ENCODE data around the gene KLHL21.

Gene KLHL21

DNA sequence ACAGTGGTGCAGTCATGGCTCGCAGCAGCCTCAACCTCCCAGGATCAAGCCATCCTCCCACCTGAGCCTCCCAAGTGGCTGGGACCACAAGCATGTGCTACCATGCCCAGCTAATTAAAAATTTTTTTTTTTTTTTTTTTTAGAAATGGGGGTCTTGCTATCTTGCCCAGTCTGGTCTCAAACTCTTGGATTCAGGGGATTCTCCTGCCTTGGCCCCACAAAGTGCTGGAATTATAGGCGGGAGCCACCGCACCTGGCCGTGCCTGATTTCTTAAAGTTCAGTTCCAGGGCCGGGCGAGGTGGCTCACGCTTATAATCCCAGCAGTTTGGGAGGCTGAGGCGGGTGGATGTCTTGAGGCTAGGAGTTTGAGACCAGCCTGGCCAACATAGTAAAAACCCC, 28.4 kb upstream of the KLHL21 start:
- DNase-seq (ENCODE audit: insufficient read length, low spot score) (no peak), FAIRE-seq (no peak)
- TF ChIP-seq, protein P1, sequence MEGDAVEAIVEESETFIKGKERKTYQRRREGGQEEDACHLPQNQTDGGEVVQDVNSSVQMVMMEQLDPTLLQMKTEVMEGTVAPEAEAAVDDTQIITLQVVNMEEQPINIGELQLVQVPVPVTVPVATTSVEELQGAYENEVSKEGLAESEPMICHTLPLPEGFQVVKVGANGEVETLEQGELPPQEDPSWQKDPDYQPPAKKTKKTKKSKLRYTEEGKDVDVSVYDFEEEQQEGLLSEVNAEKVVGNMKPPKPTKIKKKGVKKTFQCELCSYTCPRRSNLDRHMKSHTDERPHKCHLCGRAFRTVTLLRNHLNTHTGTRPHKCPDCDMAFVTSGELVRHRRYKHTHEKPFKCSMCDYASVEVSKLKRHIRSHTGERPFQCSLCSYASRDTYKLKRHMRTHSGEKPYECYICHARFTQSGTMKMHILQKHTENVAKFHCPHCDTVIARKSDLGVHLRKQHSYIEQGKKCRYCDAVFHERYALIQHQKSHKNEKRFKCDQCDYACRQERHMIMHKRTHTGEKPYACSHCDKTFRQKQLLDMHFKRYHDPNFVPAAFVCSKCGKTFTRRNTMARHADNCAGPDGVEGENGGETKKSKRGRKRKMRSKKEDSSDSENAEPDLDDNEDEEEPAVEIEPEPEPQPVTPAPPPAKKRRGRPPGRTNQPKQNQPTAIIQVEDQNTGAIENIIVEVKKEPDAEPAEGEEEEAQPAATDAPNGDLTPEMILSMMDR (IDR thresholded peaks at IDR 0.05; ENCODE audit: insufficient read depth, missing control alignments) = no peak

DNA sequence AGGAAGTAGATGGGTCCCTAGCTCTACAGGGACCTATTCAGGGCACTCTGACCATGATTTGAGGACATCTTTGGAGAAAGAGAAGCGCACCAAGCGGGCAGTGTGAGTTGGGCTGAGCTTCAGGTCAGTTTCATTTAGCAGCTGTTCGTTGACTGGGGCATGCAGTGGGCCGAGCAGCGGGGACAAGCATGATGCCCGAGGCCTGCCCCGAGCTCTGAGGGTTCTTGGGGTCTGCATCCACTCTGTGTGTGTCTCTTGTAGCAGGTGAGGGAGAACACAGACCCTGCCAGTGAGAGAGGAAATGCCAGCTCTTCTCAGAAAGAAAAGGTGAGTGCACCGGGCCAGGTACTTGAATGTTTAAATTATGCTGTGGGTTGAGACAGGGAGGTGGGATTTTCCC, 27.4 kb upstream of the KLHL21 start:
- FAIRE-seq (no peak), DNase-seq (ENCODE audit: insufficient read length, low spot score) (no peak)
- TF ChIP-seq, protein P1 (IDR thresholded peaks at IDR 0.05; ENCODE audit: insufficient read depth, missing control alignments) = no peak

- FAIRE-seq (no peak), DNase-seq (ENCODE audit: insufficient read length, low spot score) (no peak)
- TF ChIP-seq, protein P1 (IDR thresholded peaks at IDR 0.05; ENCODE audit: insufficient read depth, missing control alignments) = no peak
These were observed 26.4 kb upstream of the KLHL21 start for GRCh38 chr1:6628971-6629479.

DNA sequence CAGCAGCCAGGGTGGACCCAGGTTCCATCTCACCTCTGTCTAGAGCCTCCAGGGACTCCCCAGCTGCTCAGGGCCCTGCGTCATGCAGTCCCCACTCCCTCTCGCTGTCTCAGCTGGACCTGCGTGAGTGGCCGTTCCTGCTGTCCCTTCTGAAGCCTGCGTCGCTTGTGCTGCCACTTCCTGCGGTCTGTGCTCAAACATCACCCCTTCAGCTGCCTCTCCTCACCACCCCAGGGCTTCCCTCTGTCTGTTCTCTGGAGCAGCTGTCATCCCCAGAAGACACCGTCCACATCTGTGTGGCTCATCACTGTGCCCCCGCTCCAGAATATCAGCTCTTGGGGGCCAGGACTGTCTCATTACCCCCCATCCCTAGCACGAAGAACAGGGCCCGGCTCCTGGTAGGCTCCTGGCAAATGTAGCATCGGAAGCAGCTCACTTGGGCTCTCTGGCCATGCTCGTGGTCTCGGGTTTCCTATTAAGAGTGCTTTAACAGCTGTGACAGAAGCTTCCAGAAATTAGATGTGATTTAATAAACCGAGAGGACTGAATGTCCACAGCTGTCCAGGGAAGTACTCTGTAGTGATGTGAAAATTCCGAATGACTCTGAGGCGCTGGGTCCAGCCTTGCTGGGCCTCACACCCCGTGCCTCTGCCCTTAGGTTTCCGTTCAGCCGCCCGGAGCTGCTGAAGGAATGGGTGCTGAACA, 25.3 kb upstream of the KLHL21 start:
- DNase-seq (ENCODE audit: insufficient read length, low spot score) (no peak), FAIRE-seq (no peak)
- TF ChIP-seq, protein P1 (IDR thresholded peaks at IDR 0.05; ENCODE audit: insufficient read depth, missing control alignments) = no peak

GRCh38 chr1:6627031-6627430, 24.4 kb upstream of the KLHL21 start:
- TF ChIP-seq, protein P1 (IDR thresholded peaks at IDR 0.05; ENCODE audit: insufficient read depth, missing control alignments) = no peak
- no peak for FAIRE-seq

DNA sequence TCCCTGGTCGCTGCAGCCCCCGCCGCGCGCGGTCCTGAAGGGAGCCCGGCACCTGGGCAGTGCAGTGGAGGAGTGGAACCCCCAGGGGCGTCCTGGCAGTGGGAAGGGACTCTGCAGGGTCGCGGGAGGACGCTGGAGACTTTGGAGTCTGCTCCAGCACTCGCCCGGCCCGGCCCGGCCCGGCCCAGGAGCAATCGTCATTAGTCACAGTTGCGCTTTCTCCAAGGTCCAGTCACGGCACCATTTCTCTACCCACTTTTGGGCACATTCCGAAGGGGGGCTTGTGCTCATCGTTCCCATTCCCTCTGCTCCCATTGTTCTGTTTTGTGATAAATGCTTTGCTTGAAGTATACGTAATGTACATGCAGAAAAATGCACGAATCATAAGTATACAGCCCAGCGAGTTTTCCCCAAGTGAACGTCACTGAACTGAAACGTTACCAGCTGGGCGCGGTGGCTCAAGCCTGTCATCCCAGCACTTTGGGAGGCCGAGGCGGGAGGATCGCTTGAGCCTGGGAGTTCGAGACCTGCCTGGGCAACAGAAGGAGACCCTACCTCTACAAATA, 23.0 kb upstream of the KLHL21 start:
- no peak for FAIRE-seq
- no peak for DNase-seq (ENCODE audit: insufficient read length, low spot score)
- TF ChIP-seq, protein P1 (IDR thresholded peaks at IDR 0.05; ENCODE audit: insufficient read depth, missing control alignments) = no peak

More at GRCh38 chr1:6627031-6627430, 24.4 kb upstream of the KLHL21 start:
- DNase-seq (ENCODE audit: insufficient read length, low spot score) = no peak

Measured in D721Med (cell line).